GM23338 (cell line): ENCODE data around the gene LCN10. TPM values are rescaled to one million over a fixed set of nuclear protein-coding genes. Genes with fewer than 3 reads are reported as not detected.

Source experiments
- ATAC-seq: fragments of 200-7000 bp; cut with Tn5 transposase; 3 replicates; pipeline ENCODE4 v1.9.1; 2020
- DNase-seq: peaks from one replicate; pipeline ENCODE4 v3.0.0-alpha.2; 2015; ENCODE audit warnings: low spot score
- H2AFZ ChIP-seq: fragments of 200-600 bp; sonication (generic); 2 replicates; pipeline ENCODE4 v1.8.0; 2016; ENCODE audit warnings: antibody characterized with exemption, mild to moderate bottlenecking, moderate library complexity
- H3F3A ChIP-seq: fragments of 200-600 bp; sonication (generic); replicated peaks from 2 replicates; pipeline ENCODE4 v1.8.0; 2017; ENCODE audit warnings: antibody characterized with exemption, mixed run types, low read depth
- H3K27ac ChIP-seq: fragments of 200-600 bp; sonication (generic); 2 replicates; pipeline ENCODE4 v1.6.1; 2016; ENCODE audit warnings: low read depth
- H3K27me3 ChIP-seq: fragments of 200-600 bp; sonication (generic); 2 replicates; pipeline ENCODE4 v1.8.0; 2016; ENCODE audit warnings: mild to moderate bottlenecking, mixed run types, moderate library complexity; ENCODE audit not compliant: insufficient read depth
- H3K36me3 ChIP-seq: fragments of 200-600 bp; sonication (generic); 2 replicates; pipeline ENCODE4 v1.8.0; 2016; ENCODE audit warnings: mild to moderate bottlenecking; ENCODE audit not compliant: insufficient read depth
- H3K4me1 ChIP-seq: fragments of 200-600 bp; sonication (generic); 2 replicates; pipeline ENCODE4 v1.8.0; 2016; ENCODE audit warnings: mild to moderate bottlenecking, moderate library complexity; ENCODE audit not compliant: insufficient read depth
- H3K4me2 ChIP-seq: fragments of 200-600 bp; sonication (generic); 2 replicates; pipeline ENCODE4 v1.7.1; 2017; ENCODE audit warnings: mixed run types
- H3K4me3 ChIP-seq: fragments of 200-600 bp; sonication (generic); 2 replicates; pipeline ENCODE4 v1.6.1; 2016; ENCODE audit warnings: mixed run types
- H3K79me2 ChIP-seq: fragments of 200-600 bp; sonication (generic); replicated peaks from 2 replicates; pipeline ENCODE4 v1.8.0; 2017; ENCODE audit warnings: mild to moderate bottlenecking; ENCODE audit not compliant: insufficient read depth
- H3K9me2 ChIP-seq: fragments of 200-600 bp; sonication (generic); 2 replicates; pipeline ENCODE4 v1.8.0; 2017; ENCODE audit not compliant: insufficient read depth
- H4K20me1 ChIP-seq: fragments of 200-600 bp; sonication (generic); replicated peaks from 2 replicates; pipeline ENCODE4 v1.8.0; 2017; ENCODE audit warnings: mild to moderate bottlenecking; ENCODE audit not compliant: insufficient read depth
- H3K27ac Mint-ChIP-seq: 2 replicates; pipeline ENCODE4 v1.8.0; 2020; ENCODE audit warnings: inconsistent platforms, mild to moderate bottlenecking, moderate library complexity, mixed read lengths
- H3K27me3 Mint-ChIP-seq: 3 replicates; pipeline ENCODE4 v1.8.0; 2022; ENCODE audit warnings: low read depth, mild to moderate bottlenecking, moderate library complexity, mixed read lengths, inconsistent platforms; ENCODE audit not compliant: insufficient read depth, poor library complexity
- H3K36me3 Mint-ChIP-seq: 3 replicates; pipeline ENCODE4 v1.8.0; 2021; ENCODE audit warnings: low read depth, mild to moderate bottlenecking, inconsistent platforms, moderate library complexity, mixed read lengths
- H3K4me1 Mint-ChIP-seq: 3 replicates; pipeline ENCODE4 v1.8.0; 2020; ENCODE audit warnings: mild to moderate bottlenecking, inconsistent platforms, mixed read lengths
- H3K4me3 Mint-ChIP-seq: 3 replicates; pipeline ENCODE4 v1.8.0; 2021; ENCODE audit warnings: moderate library complexity, mild to moderate bottlenecking, inconsistent platforms, mixed read lengths
- H3K9me3 Mint-ChIP-seq: 3 replicates; pipeline ENCODE4 v1.8.0; 2020; ENCODE audit warnings: moderate library complexity, mild to moderate bottlenecking, inconsistent platforms, mixed read lengths
- CREB1 ChIP-seq: fragments of 250-450 bp; sonication (Bioruptor Pico); IDR thresholded peaks from 2 replicates; pipeline ENCODE4 v1.5.0; 2020; ENCODE audit warnings: low read depth, mild to moderate bottlenecking, moderate library complexity
- CTCF ChIP-seq, 2 experiments: fragments of 200-600 bp in 1 of 2; sonication (generic) in 1 of 2; conservative IDR thresholded peaks; 2 replicates each; pipeline versions ENCODE4 v1.5.1 to v1.6.1; 2016 to 2017; ENCODE audit warnings: antibody characterized with exemption in 2 of 2, low read depth in 2 of 2, mild to moderate bottlenecking in 2 of 2, moderate library complexity in 1 of 2
- ETS1 ChIP-seq: IDR thresholded peaks from 2 replicates; pipeline ENCODE4 v1.6.1; 2016; ENCODE audit warnings: antibody characterized with exemption
- EZH2 ChIP-seq: fragments of 200-600 bp; sonication (generic); IDR thresholded peaks from one replicate; pipeline ENCODE4 v1.8.0; 2017; ENCODE audit warnings: antibody characterized with exemption, mild to moderate bottlenecking, low read depth; ENCODE audit not compliant: unreplicated experiment
- EZH2phosphoT487 ChIP-seq: fragments of 200-600 bp; sonication (generic); IDR thresholded peaks from one replicate; pipeline ENCODE4 v1.8.1; 2018; ENCODE audit warnings: antibody characterized with exemption; ENCODE audit not compliant: unreplicated experiment
- JUNB ChIP-seq: IDR thresholded peaks from one replicate; pipeline ENCODE4 v1.6.1; 2016; ENCODE audit warnings: antibody characterized with exemption; ENCODE audit not compliant: unreplicated experiment
- NANOG ChIP-seq: IDR thresholded peaks from 2 replicates; pipeline ENCODE4 v1.6.1; 2016; ENCODE audit warnings: antibody characterized with exemption, borderline replicate concordance
- POLR2AphosphoS5 ChIP-seq: IDR thresholded peaks from 2 replicates; pipeline ENCODE4 v1.6.1; 2016; ENCODE audit warnings: antibody characterized with exemption, low read depth
- REST ChIP-seq: IDR thresholded peaks from one replicate; pipeline ENCODE4 v1.6.1; 2018; ENCODE audit warnings: antibody characterized with exemption; ENCODE audit not compliant: unreplicated experiment
- STAT1 ChIP-seq: IDR thresholded peaks from one replicate; pipeline ENCODE4 v1.6.1; 2016; ENCODE audit warnings: antibody characterized with exemption; ENCODE audit not compliant: unreplicated experiment
- ZNF114 ChIP-seq: fragments of 250-450 bp; sonication (Bioruptor Pico); IDR thresholded peaks from 2 replicates; pipeline ENCODE4 v1.5.0; 2020; ENCODE audit warnings: mild to moderate bottlenecking, moderate library complexity
- ZNF331 ChIP-seq: fragments of 250-450 bp; sonication (Bioruptor Pico); IDR thresholded peaks from 2 replicates; pipeline ENCODE4 v1.5.0; 2020; ENCODE audit warnings: low read depth, mild to moderate bottlenecking, moderate library complexity
- ZNF462 ChIP-seq: fragments of 250-450 bp; sonication (Bioruptor Pico); IDR thresholded peaks from 2 replicates; pipeline ENCODE4 v1.5.0; 2020; ENCODE audit warnings: mild to moderate bottlenecking, moderate library complexity
- polyA plus RNA-seq: library from polyadenylated mRNA; unstranded; fragments of >200 nt; fragmentation: Nextera tagmentation; extraction: Ambion mirVana; gene quantifications from 2 replicates; pipeline ENCODE4 v1.2.1, GENCODE V29; 2016
- total RNA-seq: library from RNA; depleted of rRNA; stranded (reverse); fragments of >200 nt; shearing (Covaris generic); gene quantifications from 2 replicates; pipeline ENCODE4 v1.2.3, GENCODE V29; 2014

The LCN10 gene
- total and polyA plus RNA-seq, 2 experiments from 2014 or later = 0.45 to 0.74 TPM

DNA sequence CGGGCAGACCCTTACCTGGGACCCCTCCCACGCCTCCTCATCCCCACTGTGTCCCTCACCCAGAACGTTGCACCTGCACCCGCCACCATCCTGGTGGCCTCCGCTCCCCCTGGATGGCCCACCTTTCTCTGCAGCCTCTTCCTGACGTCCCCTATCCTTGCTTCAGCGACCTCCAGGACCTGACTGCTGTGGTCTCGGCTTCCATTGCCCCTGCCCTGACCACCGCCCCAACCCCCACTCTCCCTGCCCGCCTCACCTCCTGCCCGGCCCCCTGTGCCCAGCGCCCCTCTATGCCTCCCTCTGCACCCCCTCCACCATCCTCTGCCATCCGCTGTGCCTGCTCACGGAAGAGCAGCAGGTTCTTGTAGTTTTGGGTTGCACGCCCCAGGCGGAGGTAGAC is 2.2 kb downstream of the LCN10 start:
- no peaks in the 10 kb centered on the region for H3K4me1 ChIP-seq
- no peaks in the 10 kb centered on the region for H3K36me3 ChIP-seq
- peaks cover 2% of the 10 kb centered on the region; the same call in 1 of the 3 replicates for H3K4me1 Mint-ChIP-seq
- H2AFZ ChIP-seq = no peak overlapping the region
- no peak overlapping the region for H3K4me3 ChIP-seq
- H3K4me2 ChIP-seq = no peak overlapping the region
- H3K27me3 Mint-ChIP-seq = peaks cover 14% of the 10 kb centered on the region
- no peaks in the 10 kb centered on the region for H3K9me2 ChIP-seq
- H3K79me2 ChIP-seq = no peaks in the 10 kb centered on the region
- no peaks in the 10 kb centered on the region for H3F3A ChIP-seq
- TF ChIP-seq NANOG = no peak
- no peak for TF ChIP-seq CREB1 (CRISPR knock-in tag)
- TF ChIP-seq ZNF331 = no peak
- no peak for TF ChIP-seq EZH2phosphoT487
- TF ChIP-seq ZNF114 (CRISPR knock-in tag) = no peak
- no peak for TF ChIP-seq POLR2AphosphoS5
- no peak for TF ChIP-seq ZNF462 (CRISPR knock-in tag)
- TF ChIP-seq STAT1 = no peak
- no peak for TF ChIP-seq JUNB
- no peak for TF ChIP-seq REST
- no peak for TF ChIP-seq CTCF (conservative IDR thresholded peaks at IDR 0.05; ENCODE audit: low read depth in 2 of 2)
- TF ChIP-seq EZH2 = no peak
- no peak for TF ChIP-seq ETS1
- ATAC-seq (no peak), DNase-seq (no peak)
- H3K9me3 Mint-ChIP-seq = no peaks in the 10 kb centered on the region; the same call in 2 of the 3 replicates
- H3K27ac Mint-ChIP-seq = no peak overlapping the region
- H3K27me3 ChIP-seq = no peaks in the 10 kb centered on the region
- H3K36me3 Mint-ChIP-seq = no peaks in the 10 kb centered on the region
- H4K20me1 ChIP-seq = no peaks in the 10 kb centered on the region
- H3K27ac ChIP-seq = no peak overlapping the region
- no peak overlapping the region for H3K4me3 Mint-ChIP-seq
